Measurements from ENCODE around the gene DST.

Gene DST

GRCh38 chr6:56526860-56527544 lies 115.7 kb downstream of the DST start:
- no peak overlapping the region for H2AFZ ChIP-seq
- peaks cover 25% of the 10 kb centered on the region for H3K4me1 ChIP-seq
- peak overlapping the region; percentile 75 for H3K27ac ChIP-seq
- H3K27me3 ChIP-seq (ENCODE audit: control insufficient read depth, insufficient read depth, low read length), result no peaks in the 10 kb centered on the region
- H3K36me3 ChIP-seq (ENCODE audit: control insufficient read depth, insufficient read depth, low read length), result no peaks in the 10 kb centered on the region
- TF ChIP-seq CTCF (IDR thresholded peaks at IDR 0.05), result no peak
- no peak overlapping the region for H3K4me2 ChIP-seq (ENCODE audit: low read length)
- H3K9me3 ChIP-seq (ENCODE audit: control insufficient read depth, low read length), result no peaks in the 10 kb centered on the region
- H3K4me3 ChIP-seq (ENCODE audit: low read depth, low read length), result no peak overlapping the region
- H3K9ac ChIP-seq, result no peak overlapping the region
- H3K79me2 ChIP-seq, result no peaks in the 10 kb centered on the region

- no peaks in the 10 kb centered on the region for H3K9me3 ChIP-seq (ENCODE audit: control insufficient read depth, low read length)
- H3K79me2 ChIP-seq, result no peaks in the 10 kb centered on the region
- no peaks in the 10 kb centered on the region for H3K36me3 ChIP-seq (ENCODE audit: control insufficient read depth, insufficient read depth, low read length)
- TF ChIP-seq CTCF (IDR thresholded peaks at IDR 0.05), result no peak
- H3K4me3 ChIP-seq (ENCODE audit: low read depth, low read length), result no peak overlapping the region
- peaks cover 31% of the 10 kb centered on the region for H3K4me1 ChIP-seq
- H2AFZ ChIP-seq, result no peak overlapping the region
- H3K4me2 ChIP-seq (ENCODE audit: low read length), result no peak overlapping the region
- H3K27ac ChIP-seq, result peak overlapping the region; percentile 75
- H3K27me3 ChIP-seq (ENCODE audit: control insufficient read depth, insufficient read depth, low read length), result no peaks in the 10 kb centered on the region
- no peak overlapping the region for H3K9ac ChIP-seq
Measured at GRCh38 chr6:56525974-56526789, 116.5 kb downstream of the DST start.

- no peak for TF ChIP-seq CTCF (IDR thresholded peaks at IDR 0.05)
- H3K9ac ChIP-seq, result no peak overlapping the region
- H3K4me2 ChIP-seq (ENCODE audit: low read length), result no peak overlapping the region
- no peaks in the 10 kb centered on the region for H3K79me2 ChIP-seq
- H3K27ac ChIP-seq, result peak overlapping the region; percentile 75
- H3K9me3 ChIP-seq (ENCODE audit: control insufficient read depth, low read length), result no peaks in the 10 kb centered on the region
- no peaks in the 10 kb centered on the region for H3K36me3 ChIP-seq (ENCODE audit: control insufficient read depth, insufficient read depth, low read length)
- H2AFZ ChIP-seq, result peak overlapping the region; percentile 13
- H3K27me3 ChIP-seq (ENCODE audit: control insufficient read depth, insufficient read depth, low read length), result no peaks in the 10 kb centered on the region
- H3K4me3 ChIP-seq (ENCODE audit: low read depth, low read length), result no peak overlapping the region
- H3K4me1 ChIP-seq, result peaks cover 31% of the 10 kb centered on the region
Measured at GRCh38 chr6:56524891-56525703, 117.6 kb downstream of the DST start.

GRCh38 chr6:56522495-56523270 lies 120.0 kb downstream of the DST start:
- no peak for TF ChIP-seq CTCF (IDR thresholded peaks at IDR 0.05)

More at GRCh38 chr6:56522495-56523270, 120.0 kb downstream of the DST start:
- no peak overlapping the region for H2AFZ ChIP-seq
- no peak overlapping the region for H3K9ac ChIP-seq
- no peaks in the 10 kb centered on the region for H3K36me3 ChIP-seq (ENCODE audit: control insufficient read depth, insufficient read depth, low read length)
- peaks cover 31% of the 10 kb centered on the region for H3K4me1 ChIP-seq
- H3K4me3 ChIP-seq (ENCODE audit: low read depth, low read length), result no peak overlapping the region
- no peaks in the 10 kb centered on the region for H3K9me3 ChIP-seq (ENCODE audit: control insufficient read depth, low read length)
- H3K4me2 ChIP-seq (ENCODE audit: low read length), result no peak overlapping the region
- H3K27ac ChIP-seq, result no peak overlapping the region
- no peaks in the 10 kb centered on the region for H3K27me3 ChIP-seq (ENCODE audit: control insufficient read depth, insufficient read depth, low read length)
- H3K79me2 ChIP-seq, result peaks cover 6% of the 10 kb centered on the region

Measured in parathyroid adenoma (tissue), 2 donors.